NT2/D1 (cell line): ENCODE results near the gene AMBRA1.

Source experiments
- YY1 ChIP-seq: IDR thresholded peaks from 2 replicates; pipeline ENCODE4 v1.6.1; 2011; ENCODE audit not compliant: insufficient read length, insufficient read depth
- ZNF274 ChIP-seq: IDR thresholded peaks from 2 replicates; pipeline ENCODE4 v1.6.1; 2011; ENCODE audit warnings: mild to moderate bottlenecking, low read depth, low read length

- TF ChIP-seq ZNF274 (no peak), YY1 (no peak)
Measured at GRCh38 chr11:46490666-46491065, 103.2 kb downstream of the AMBRA1 start.
